Neuronal stem cell (in vitro differentiated cells): ENCODE measurements around the gene MRGPRX1.

Experiments
- DNase-seq: peaks from one replicate; pipeline ENCODE4 v3.0.0-alpha.2; 2013; ENCODE audit warnings: low spot score
- H2AFZ ChIP-seq: one replicate; pipeline ENCODE4 v1.6.1; 2013; ENCODE audit warnings: mild to moderate bottlenecking, low read length, inconsistent platforms
- H2AK5ac ChIP-seq: 2 replicates; pipeline ENCODE4 v1.6.1; 2013; ENCODE audit warnings: low read depth, mild to moderate bottlenecking, inconsistent platforms, low read length, moderate library complexity, mixed read lengths
- H2BK120ac ChIP-seq: 2 replicates; pipeline ENCODE4 v1.6.1; 2013; ENCODE audit warnings: low read depth, mild to moderate bottlenecking, inconsistent platforms, low read length, moderate library complexity, mixed read lengths
- H2BK12ac ChIP-seq: one replicate; pipeline ENCODE4 v1.6.1; 2013; ENCODE audit warnings: low read length, inconsistent platforms
- H2BK15ac ChIP-seq: 2 replicates; pipeline ENCODE4 v1.6.1; 2013; ENCODE audit warnings: mild to moderate bottlenecking, low read length, inconsistent platforms, mixed read lengths
- H2BK5ac ChIP-seq: one replicate; pipeline ENCODE4 v1.6.1; 2013; ENCODE audit warnings: inconsistent platforms, mild to moderate bottlenecking, low read length, moderate library complexity
- H3K14ac ChIP-seq: one replicate; pipeline ENCODE4 v1.6.1; 2013; ENCODE audit warnings: low read length, inconsistent platforms
- H3K18ac ChIP-seq: 2 replicates; pipeline ENCODE4 v1.6.1; 2013; ENCODE audit warnings: low read length, inconsistent platforms
- H3K23ac ChIP-seq: 2 replicates; pipeline ENCODE4 v1.6.1; 2013; ENCODE audit warnings: low read depth, mild to moderate bottlenecking, mixed read lengths, low read length, inconsistent platforms; ENCODE audit not compliant: poor library complexity
- H3K27ac ChIP-seq: replicated peaks from 3 replicates; pipeline ENCODE4 v1.5.1; 2013; ENCODE audit warnings: low read length, inconsistent platforms
- H3K27me3 ChIP-seq, 3 experiments: 2 replicates each; pipeline ENCODE4 v1.6.1; 2013; ENCODE audit warnings: low read length in 3 of 3, mild to moderate bottlenecking in 2 of 3, inconsistent platforms in 1 of 3, low read depth in 1 of 3, mixed read lengths in 1 of 3, moderate library complexity in 1 of 3; ENCODE audit not compliant: control insufficient read depth in 3 of 3, insufficient read depth in 3 of 3
- H3K36me3 ChIP-seq, 2 donors: replicated peaks in 1 of 2; 2 replicates each; pipeline ENCODE4 v1.6.1; 2013; ENCODE audit warnings: low read length in 2 of 2; ENCODE audit not compliant: control insufficient read depth in 2 of 2, insufficient read depth in 2 of 2
- H3K4ac ChIP-seq: 2 replicates; pipeline ENCODE4 v1.6.1; 2013; ENCODE audit warnings: inconsistent platforms, mild to moderate bottlenecking, low read length, moderate library complexity
- H3K4me1 ChIP-seq, 2 donors: 1 replicate in 1 of 2; 2 replicates in 1 of 2; pipeline ENCODE4 v1.6.1; 2013; ENCODE audit warnings: low read length in 2 of 2, low read depth in 1 of 2; ENCODE audit not compliant: control insufficient read depth in 2 of 2, insufficient read depth in 1 of 2
- H3K4me2 ChIP-seq: one replicate; pipeline ENCODE4 v1.6.1; 2013; ENCODE audit warnings: mild to moderate bottlenecking, low read length, inconsistent platforms; ENCODE audit not compliant: insufficient read depth, poor library complexity, severe bottlenecking
- H3K4me3 ChIP-seq, 2 donors: 2 replicates each; pipeline ENCODE4 v1.5.1; 2013; ENCODE audit warnings: low read length in 2 of 2, mild to moderate bottlenecking in 2 of 2, inconsistent platforms in 1 of 2, moderate library complexity in 1 of 2
- H3K79me1 ChIP-seq: one replicate; pipeline ENCODE4 v1.6.1; 2013; ENCODE audit warnings: low read depth, mild to moderate bottlenecking, inconsistent platforms, low read length, moderate library complexity
- H3K9ac ChIP-seq: one replicate; pipeline ENCODE4 v1.6.1; 2013; ENCODE audit warnings: mild to moderate bottlenecking, low read depth, low read length, inconsistent platforms; ENCODE audit not compliant: poor library complexity
- H3K9me3 ChIP-seq, 2 donors: replicated peaks in 1 of 2; 2 replicates each; pipeline versions ENCODE3 to v1.6.1; 2013; ENCODE audit warnings: low read length in 2 of 2, mild to moderate bottlenecking in 2 of 2, inconsistent platforms in 1 of 2, low read depth in 1 of 2, mixed read lengths in 1 of 2, moderate library complexity in 1 of 2; ENCODE audit not compliant: control insufficient read depth in 2 of 2, insufficient read depth in 1 of 2
- H4K8ac ChIP-seq: one replicate; pipeline ENCODE4 v1.6.1; 2013; ENCODE audit warnings: low read depth, mild to moderate bottlenecking, inconsistent platforms, low read length, moderate library complexity
- H4K91ac ChIP-seq: one replicate; pipeline ENCODE4 v1.6.1; 2013; ENCODE audit warnings: low read length, low read depth, mild to moderate bottlenecking, inconsistent platforms; ENCODE audit not compliant: poor library complexity
- WGBS, 2 donors: extraction: QIAGEN DNeasy Blood & Tissue Kit; methylation state at CpG; one replicate each; pipeline ENCODE4 v1.1.7; 2013; ENCODE audit warnings: missing lambda C conversion rate in 2 of 2, mixed read lengths in 1 of 2; ENCODE audit not compliant: insufficient read length in 2 of 2, insufficient replicate concordance in 1 of 2; ENCODE audit errors: extremely low coverage in 2 of 2; 5-methylcytosine and 5-hydroxymethylcytosine counted together

MRGPRX1 gene

DNA sequence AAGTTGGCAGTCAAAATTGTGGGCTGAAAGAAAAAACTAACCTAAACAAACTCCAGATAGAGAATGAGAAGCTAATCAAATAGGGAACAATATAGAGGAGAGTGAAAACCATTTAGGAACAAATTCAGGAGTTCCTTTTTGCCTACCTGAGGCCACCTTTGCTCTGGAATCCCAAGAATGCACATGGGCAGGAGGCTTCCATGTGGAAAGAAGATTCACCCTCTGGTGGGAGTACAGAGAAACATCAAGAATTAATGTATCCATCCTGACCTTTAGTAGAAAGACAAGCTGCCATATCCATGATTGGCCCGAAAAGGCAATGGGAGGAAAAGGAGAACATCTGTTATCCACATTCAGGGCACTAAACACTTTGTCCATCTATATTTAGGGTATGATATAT lies 35.0 kb upstream of the MRGPRX1 start:
- no peaks in the 10 kb centered on the region for H3K4me1 ChIP-seq
- H3K4me2 ChIP-seq: no peak overlapping the region
- WGBS, 2 donors: no CpG with 5 or more reads among the region's 1 CpG

GRCh38 chr11:18972336-18972735 lies 33.1 kb upstream of the MRGPRX1 start:
- Histone ChIP-seq H2AFZ (no peak overlapping the region), H4K91ac (no peak overlapping the region), H2BK5ac (no peak overlapping the region), H3K79me1 (no peaks in the 10 kb centered on the region), H2BK120ac (no peak overlapping the region), H2BK12ac (no peak overlapping the region), H3K9ac (no peak overlapping the region), H2BK15ac (no peak overlapping the region), H3K4ac (no peak overlapping the region), H3K36me3 (no peaks in the 10 kb centered on the region), H3K4me1 (no peaks in the 10 kb centered on the region), H3K18ac (no peak overlapping the region), H3K9me3 (no peaks in the 10 kb centered on the region), H3K23ac (no peak overlapping the region), H2AK5ac (no peak overlapping the region), H3K4me3 (no peak overlapping the region), H4K8ac (no peak overlapping the region), H3K14ac (no peak overlapping the region), H3K27ac (no peak overlapping the region), H3K4me2 (no peak overlapping the region), H3K27me3 (peaks cover 0 to 24% (median 0%) of the 10 kb centered on the region in 3 experiments)
- DNase-seq: no peak
- no CpG with 5 or more reads among the region's 16 CpGs for WGBS, 2 donors

More for the DNA sequence above, 35.0 kb upstream of the MRGPRX1 start:
- H4K8ac ChIP-seq: no peak overlapping the region
- no peak overlapping the region for H3K4me3 ChIP-seq
- no peak overlapping the region for H2AFZ ChIP-seq
- no peak overlapping the region for H3K4ac ChIP-seq
- DNase-seq: no peak
- H3K79me1 ChIP-seq: no peaks in the 10 kb centered on the region
- H3K36me3 ChIP-seq: no peaks in the 10 kb centered on the region
- H3K9me3 ChIP-seq: no peaks in the 10 kb centered on the region
- H3K27me3 ChIP-seq: peaks cover 0 to 21% (median 0%) of the 10 kb centered on the region in 3 experiments
- no peak overlapping the region for H2BK12ac ChIP-seq
- H2AK5ac ChIP-seq: no peak overlapping the region
- H2BK5ac ChIP-seq: no peak overlapping the region
- H3K14ac ChIP-seq: no peak overlapping the region
- no peak overlapping the region for H3K27ac ChIP-seq
- H3K9ac ChIP-seq: no peak overlapping the region
- no peak overlapping the region for H2BK120ac ChIP-seq
- H3K23ac ChIP-seq: no peak overlapping the region
- no peak overlapping the region for H3K18ac ChIP-seq
- H4K91ac ChIP-seq: no peak overlapping the region
- H2BK15ac ChIP-seq: no peak overlapping the region

DNA sequence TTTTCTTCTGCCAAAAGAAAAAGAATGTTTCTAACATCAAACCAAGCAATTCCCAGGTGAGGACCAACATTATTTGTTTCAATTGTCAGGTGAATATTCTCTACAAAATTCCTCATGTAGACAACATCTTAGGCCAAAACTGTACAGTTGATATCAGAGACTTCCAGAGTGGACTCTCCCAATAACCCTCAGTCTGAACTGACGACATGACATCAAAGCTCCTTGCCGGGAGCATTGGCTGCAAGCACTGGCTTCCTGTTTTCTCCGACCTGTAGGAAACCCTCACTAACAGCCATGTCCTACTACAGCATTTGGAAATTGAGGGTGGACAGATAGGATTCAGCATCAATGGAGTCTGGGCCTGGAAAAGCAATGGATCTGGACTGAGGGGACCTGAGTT lies 30.5 kb upstream of the MRGPRX1 start:
- H2AFZ ChIP-seq: no peak overlapping the region
- no peak overlapping the region for H3K4ac ChIP-seq
- no peak overlapping the region for H2BK5ac ChIP-seq
- no peak overlapping the region for H2BK15ac ChIP-seq
- H3K79me1 ChIP-seq: no peaks in the 10 kb centered on the region
- H3K9ac ChIP-seq: no peak overlapping the region
- no peak overlapping the region for H3K23ac ChIP-seq
- no peak overlapping the region for H2AK5ac ChIP-seq
- no peak overlapping the region for H3K27ac ChIP-seq
- no peaks in the 10 kb centered on the region for H3K36me3 ChIP-seq
- no peak overlapping the region for H3K18ac ChIP-seq
- H3K4me3 ChIP-seq: no peak overlapping the region
- H4K8ac ChIP-seq: no peak overlapping the region
- H3K14ac ChIP-seq: no peak overlapping the region
- no peak overlapping the region for H3K4me2 ChIP-seq
- H2BK120ac ChIP-seq: no peak overlapping the region
- H4K91ac ChIP-seq: no peak overlapping the region
- no peaks in the 10 kb centered on the region for H3K4me1 ChIP-seq
- WGBS, 2 donors: no CpG with 5 or more reads among the region's 3 CpGs
- H3K9me3 ChIP-seq: no peaks in the 10 kb centered on the region
- no peak for DNase-seq
- H3K27me3 ChIP-seq: peaks cover 0 to 26% (median 0%) of the 10 kb centered on the region in 3 experiments
- no peak overlapping the region for H2BK12ac ChIP-seq

DNA sequence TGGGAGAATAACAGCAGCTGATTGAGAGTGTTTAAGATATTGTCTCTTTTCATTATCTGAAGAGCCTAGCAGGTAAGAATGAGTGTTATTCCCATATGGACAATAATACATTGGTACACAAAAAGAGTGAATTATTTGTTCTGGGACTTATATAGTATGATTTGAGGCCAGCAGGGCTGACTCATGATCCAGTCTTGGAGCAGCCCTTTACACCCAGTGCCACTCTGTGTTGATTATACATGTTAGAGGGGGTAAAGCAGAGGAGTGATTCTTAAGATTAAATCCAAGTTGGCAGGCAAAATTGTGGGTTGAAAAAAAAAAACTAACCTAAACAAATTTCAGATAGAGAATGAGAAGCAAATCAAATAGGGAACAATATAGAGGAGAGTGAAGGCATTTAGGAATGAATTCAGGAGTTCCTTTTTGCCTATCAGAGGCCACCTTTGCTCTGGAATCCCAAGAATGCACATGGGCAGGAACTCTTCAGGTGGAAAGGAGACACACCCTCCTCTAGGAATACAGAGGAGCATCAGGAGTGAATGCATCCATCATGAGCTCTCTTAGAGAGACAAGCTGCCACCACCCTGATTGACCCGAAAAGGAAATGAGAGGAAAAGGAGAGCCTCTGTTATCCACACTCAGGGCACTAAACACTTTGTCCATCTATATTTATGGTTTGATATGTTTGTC lies 19.2 kb upstream of the MRGPRX1 start:
- H3K9me3 ChIP-seq: no peaks in the 10 kb centered on the region
- H3K27ac ChIP-seq: no peak overlapping the region
- no peak overlapping the region for H3K9ac ChIP-seq
- no peaks in the 10 kb centered on the region for H3K4me1 ChIP-seq
- no peak overlapping the region for H3K4me3 ChIP-seq
- H3K14ac ChIP-seq: no peak overlapping the region
- H4K91ac ChIP-seq: no peak overlapping the region
- H2BK120ac ChIP-seq: no peak overlapping the region
- H3K27me3 ChIP-seq: peaks cover 0 to 23% (median 0%) of the 10 kb centered on the region in 3 experiments
- H2BK5ac ChIP-seq: no peak overlapping the region
- H3K4ac ChIP-seq: no peak overlapping the region
- no peak overlapping the region for H2BK12ac ChIP-seq
- no peak overlapping the region for H3K18ac ChIP-seq
- H3K23ac ChIP-seq: no peak overlapping the region
- no peak overlapping the region for H4K8ac ChIP-seq
- H2AK5ac ChIP-seq: no peak overlapping the region
- no peak for DNase-seq
- no peak overlapping the region for H2BK15ac ChIP-seq
- no peak overlapping the region for H2AFZ ChIP-seq
- WGBS, 2 donors: no CpG with 5 or more reads among the region's 1 CpG
- H3K79me1 ChIP-seq: no peaks in the 10 kb centered on the region
- H3K36me3 ChIP-seq: no peaks in the 10 kb centered on the region
- no peak overlapping the region for H3K4me2 ChIP-seq
